Right ventricle myocardium inferior (tissue), 1 donor: ENCODE results near the gene CLEC16A. TPM values are rescaled to one million over a fixed set of nuclear protein-coding genes. Genes with fewer than 3 reads are reported as not detected.

ENCODE experiments used
- ATAC-seq: fragments of 200-7000 bp; cut with Tn5 transposase; one replicate; pipeline ENCODE4 v1.9.1; 2020; ENCODE audit warnings: mild to moderate bottlenecking, moderate library complexity
- DNase-seq: peaks from one replicate; pipeline ENCODE4 v3.0.0; 2021; ENCODE audit errors: missing footprints
- intact Hi-C: fragments of 100-400 bp; cut with DNase I; formaldehyde crosslinking; loops from one replicate; pipeline ENCODE4 v1.11.0; 2022
- total RNA-seq: library from RNA; stranded (reverse); fragmentation: NEBNext Ultra II Directional; extraction: Animal tissue kit (Norgen Biotek cat#: 25700); gene quantifications from one replicate; pipeline ENCODE4 v1.2.1, GENCODE V29; 2021
- donor health status: DM: no; HTN: yes; CAD: no; lungs with severe emphysema.

The CLEC16A gene
- total RNA-seq, 1 donor from 2014 or later: 23.0 TPM

DNA sequence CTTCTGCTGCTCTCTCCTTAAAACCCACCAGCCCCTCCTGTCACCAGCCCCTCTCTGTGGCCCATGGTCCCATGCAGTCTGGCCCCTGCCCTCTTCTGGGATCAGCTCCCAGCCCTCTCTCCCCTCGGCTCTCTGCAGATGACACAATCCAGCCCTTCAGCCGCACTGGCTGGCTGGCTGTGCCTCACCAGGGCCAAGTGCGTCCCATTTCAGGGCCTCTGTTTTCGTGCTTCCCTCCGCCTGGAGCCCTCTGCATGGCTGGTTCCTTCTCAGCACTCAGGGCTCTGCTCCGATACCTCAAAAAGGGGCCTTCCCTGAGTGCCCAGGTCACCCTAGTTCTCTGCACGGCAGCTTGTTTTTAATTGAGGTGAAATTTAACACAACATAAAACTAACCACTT is 187.3 kb downstream of the CLEC16A start:
- intact Hi-C loops: no loop called here
- DNase-seq: peak; percentile 83
- ATAC-seq: peak; percentile 21

- DNase-seq: peak; percentile 83
- ATAC-seq: peak; percentile 68
- intact Hi-C loops: no loop called here
Observed at GRCh38 chr16:11133344-11133943, 189.1 kb downstream of the CLEC16A start.

DNA sequence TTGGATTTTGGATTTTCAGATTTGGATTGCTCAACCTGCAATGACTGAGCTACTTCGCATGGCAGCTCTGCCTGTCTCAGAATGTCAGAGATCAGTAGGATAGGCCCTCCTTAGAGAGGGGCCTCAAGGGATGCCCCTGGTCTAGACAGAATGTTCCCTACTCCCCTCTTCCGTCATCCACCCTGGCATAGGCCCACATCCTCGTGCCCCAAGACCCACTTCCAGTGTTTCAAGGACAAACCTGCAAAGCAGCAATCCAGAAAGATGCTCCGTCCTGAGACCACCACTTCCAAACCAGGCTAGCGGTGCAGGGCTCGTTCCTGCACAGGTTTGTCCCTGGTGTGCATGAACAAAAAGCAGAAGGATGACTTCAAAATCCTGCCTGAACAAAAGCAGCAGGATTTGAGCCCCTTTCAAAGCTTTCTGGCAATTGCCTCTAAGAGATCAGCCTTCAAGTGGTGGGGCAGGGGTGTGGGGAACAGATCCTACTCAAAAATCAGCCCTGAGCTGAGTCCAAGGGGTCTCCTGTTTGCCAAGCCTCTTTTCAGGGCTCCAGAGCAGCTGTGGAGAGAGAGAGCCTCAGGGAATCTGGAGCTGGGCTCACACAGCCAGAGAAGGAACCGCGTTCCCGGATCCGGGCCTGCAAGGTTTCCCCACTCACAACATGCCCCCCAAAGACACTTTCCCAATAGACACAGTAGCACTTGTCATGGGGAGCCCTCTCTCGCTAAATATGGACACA is 190.5 kb downstream of the CLEC16A start:
- peak; percentile 58 for ATAC-seq

DNA sequence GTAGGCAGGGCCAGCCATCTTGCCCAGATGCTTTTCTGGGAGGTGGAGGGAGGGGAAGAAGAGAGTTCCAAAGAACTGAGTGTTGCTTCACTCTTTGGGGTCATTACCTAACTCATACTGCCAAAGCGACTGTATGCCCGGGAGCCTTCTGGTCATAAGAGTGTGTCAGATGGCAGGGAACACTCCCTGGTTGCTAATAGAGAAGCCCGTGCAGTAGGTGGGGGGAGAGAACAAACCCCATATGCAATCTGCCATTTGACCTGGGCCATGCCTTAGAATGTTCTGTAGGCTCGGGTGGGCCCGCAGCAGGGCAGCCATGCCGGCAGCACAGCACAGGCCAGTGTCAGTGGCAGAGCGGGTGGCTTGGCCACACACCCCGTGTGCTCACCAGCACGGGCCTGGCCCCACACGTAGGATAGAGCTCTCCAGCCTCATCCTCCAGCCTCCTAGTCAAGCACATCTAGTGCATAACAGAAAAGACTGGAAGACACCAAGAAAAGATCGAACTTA is 191.2 kb downstream of the CLEC16A start:
- ATAC-seq: peak; percentile 68
- no peak for DNase-seq
- intact Hi-C loops: loop anchor here (5.0 kb wide), 2 partner anchors 33 to 103 kb away; no protein-coding TSS in a partner anchor

More for the DNA sequence above, 190.5 kb downstream of the CLEC16A start:
- DNase-seq: peak; percentile 81
- intact Hi-C loops: loop anchor here (5.0 kb wide), 2 partner anchors 33 to 103 kb away; no protein-coding TSS in a partner anchor

DNA sequence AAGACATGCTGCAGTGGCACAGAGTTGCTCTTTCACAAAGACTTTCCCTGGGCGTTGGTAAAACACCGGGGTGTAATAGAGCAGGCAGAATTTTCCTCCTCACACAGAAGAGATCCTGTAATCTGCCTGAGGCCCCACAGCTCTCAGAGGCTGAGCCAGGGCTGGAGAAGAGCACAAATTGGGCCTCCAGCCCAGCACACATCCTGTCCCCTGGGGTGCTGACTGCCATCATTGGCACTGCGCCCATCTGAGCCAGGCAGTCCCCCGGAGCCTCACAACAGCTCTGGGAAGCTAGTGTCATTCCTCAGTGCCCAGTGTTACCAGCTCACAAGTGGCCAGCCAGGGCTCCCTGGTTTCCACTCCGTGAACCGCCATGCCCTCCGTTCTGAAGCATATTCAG is 192.2 kb downstream of the CLEC16A start:
- DNase-seq: no peak
- intact Hi-C loops: loop anchor here (2.0 to 5.0 kb wide), 3 partner anchors 34 to 118 kb away; no protein-coding TSS in a partner anchor
- ATAC-seq: peak; percentile 29

DNA sequence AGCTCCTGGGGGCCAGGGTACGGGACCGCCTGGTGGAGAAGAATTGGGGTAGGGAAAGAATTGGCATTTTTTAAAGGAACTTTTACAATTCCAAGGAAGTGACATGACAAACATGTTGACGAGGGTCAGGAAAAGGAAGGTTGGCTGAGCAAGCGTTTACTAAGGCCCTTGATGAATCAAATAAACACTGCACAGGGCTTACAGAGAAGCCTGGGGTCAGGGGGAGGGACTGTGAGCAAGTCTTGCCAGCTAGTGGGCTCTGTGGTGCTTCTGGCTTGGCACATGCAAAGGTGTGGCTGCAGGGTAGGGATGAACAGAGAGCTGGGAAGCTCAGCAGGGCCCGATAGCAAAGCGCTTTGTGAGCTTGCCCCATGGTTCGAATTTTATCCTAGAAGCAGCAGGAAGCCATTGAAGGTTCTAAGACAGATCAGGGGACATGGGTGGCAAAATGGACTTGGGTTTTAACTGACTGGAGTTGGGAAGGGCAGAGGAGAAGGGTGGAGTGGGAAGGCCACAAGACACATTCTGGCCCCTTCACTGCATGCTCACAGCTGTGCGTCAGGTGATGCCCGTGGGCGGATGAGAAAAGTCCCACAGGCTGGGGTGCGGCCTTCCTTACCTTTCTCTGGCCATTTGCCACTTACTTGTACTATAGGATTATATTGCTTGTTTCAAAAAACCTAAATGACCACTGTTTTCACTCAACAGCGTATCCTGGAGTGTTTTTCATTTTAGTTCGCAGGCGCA is 193.8 kb downstream of the CLEC16A start:
- DNase-seq: no peak
- ATAC-seq: no peak
- intact Hi-C loops: loop anchor here (5.0 kb wide), 2 partner anchors 36 to 106 kb away; no protein-coding TSS in a partner anchor

DNA sequence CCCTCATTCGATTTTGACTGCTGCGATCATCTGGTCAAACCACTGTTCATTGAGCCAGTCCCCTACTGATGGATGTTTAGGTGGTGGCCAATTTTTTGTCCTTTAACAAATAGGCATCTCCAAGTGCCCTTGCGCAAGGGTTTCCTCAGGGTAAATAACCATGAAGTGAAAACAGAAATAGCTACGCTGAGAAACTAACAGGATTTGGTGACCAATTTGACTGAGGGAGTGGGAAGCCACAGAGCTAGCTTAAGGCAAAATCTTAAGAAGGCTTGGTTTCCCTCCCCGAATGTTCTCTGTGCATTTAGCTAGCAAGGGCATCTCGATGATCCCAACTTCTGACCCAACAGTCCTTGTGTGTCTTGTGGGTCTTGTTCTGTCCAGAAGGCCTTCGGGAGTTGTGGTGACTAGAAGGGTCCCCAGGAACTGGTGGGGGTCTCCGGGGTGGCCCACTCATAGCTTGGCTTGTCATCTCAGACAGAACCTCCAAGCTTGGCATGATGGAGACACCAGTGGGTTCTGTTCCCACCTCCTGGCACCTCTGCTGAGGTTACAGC is 194.5 kb downstream of the CLEC16A start:
- no peak for ATAC-seq
- intact Hi-C loops: loop anchor here (5.0 kb wide), 2 partner anchors 37 to 107 kb away; no protein-coding TSS in a partner anchor
- DNase-seq: peak; percentile 44

DNA sequence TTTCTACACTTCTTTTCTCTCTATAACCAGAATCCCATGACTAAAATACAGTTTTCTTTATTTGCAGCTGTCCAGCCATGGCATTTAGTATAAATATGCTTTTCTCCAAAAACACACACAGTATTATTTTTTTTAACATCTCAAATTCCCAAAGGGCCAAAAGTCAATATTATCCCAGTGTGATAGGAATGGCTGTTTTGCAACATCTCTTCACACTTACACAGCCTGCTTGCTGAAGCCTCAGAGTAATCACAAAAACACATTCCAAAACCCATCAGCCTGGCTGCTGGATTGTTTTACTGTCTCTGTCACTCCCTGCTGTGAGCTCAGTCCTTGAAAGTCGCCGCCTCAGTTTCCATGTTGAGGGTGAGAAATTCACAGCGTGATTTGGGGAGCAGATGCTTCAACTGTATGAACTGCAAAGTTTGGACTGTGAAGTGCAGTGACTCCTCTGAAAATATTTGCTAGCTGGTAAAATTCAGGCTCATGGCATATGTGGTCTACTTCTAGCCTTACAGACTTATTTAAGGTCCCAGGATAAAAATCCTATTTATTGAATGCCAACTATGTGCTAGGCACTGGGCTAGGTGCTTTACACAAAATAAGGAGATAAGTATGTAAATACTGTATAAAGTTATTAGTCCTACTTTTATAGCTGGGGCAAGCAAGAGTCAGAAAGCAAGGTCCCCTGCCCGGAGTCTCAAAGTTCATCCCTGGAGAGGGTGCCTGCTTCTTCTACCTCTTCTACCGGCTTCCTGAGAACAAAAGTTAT is 195.1 kb downstream of the CLEC16A start:
- DNase-seq (peak; percentile 11), ATAC-seq (peak; percentile 23)
- intact Hi-C loops: loop anchor here (5.0 kb wide), 2 partner anchors 37 to 107 kb away; no protein-coding TSS in a partner anchor

DNA sequence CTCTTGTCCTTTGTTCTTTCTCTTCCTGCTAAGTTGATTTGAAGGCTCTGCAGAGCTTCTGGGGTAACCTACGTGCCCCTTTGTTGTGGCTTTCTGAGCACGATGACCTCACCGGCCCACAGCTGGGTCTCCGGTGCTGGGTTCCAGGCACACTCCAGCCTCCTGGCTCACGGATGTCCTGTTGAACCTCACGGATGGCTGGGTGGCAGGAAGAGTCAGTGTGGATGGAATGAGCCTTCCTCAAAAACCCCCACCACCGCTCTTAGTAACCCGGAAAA is 195.7 kb downstream of the CLEC16A start:
- intact Hi-C loops: no loop called here
- DNase-seq: peak; percentile 15
- ATAC-seq: no peak

GRCh38 chr16:11140466-11140865 is 196.1 kb downstream of the CLEC16A start:
- intact Hi-C loops: no loop called here
- DNase-seq (no peak), ATAC-seq (no peak)

- DNase-seq (peak; percentile 53), ATAC-seq (peak; percentile 18)
- intact Hi-C loops: no loop called here
Observed at GRCh38 chr16:11140867-11141266, 196.5 kb downstream of the CLEC16A start.

GRCh38 chr16:11141409-11142260 is 197.3 kb downstream of the CLEC16A start:
- DNase-seq (peak; percentile 59), ATAC-seq (no peak)
- intact Hi-C loops: no loop called here

- peak; percentile 71 for DNase-seq
- peak; percentile 50 for ATAC-seq
- intact Hi-C loops: no loop called here
Observed at GRCh38 chr16:11142261-11142630, 197.9 kb downstream of the CLEC16A start.

- DNase-seq (peak; percentile 4), ATAC-seq (no peak)
- intact Hi-C loops: no loop called here
Observed at GRCh38 chr16:11142951-11143350, 198.6 kb downstream of the CLEC16A start.

DNA sequence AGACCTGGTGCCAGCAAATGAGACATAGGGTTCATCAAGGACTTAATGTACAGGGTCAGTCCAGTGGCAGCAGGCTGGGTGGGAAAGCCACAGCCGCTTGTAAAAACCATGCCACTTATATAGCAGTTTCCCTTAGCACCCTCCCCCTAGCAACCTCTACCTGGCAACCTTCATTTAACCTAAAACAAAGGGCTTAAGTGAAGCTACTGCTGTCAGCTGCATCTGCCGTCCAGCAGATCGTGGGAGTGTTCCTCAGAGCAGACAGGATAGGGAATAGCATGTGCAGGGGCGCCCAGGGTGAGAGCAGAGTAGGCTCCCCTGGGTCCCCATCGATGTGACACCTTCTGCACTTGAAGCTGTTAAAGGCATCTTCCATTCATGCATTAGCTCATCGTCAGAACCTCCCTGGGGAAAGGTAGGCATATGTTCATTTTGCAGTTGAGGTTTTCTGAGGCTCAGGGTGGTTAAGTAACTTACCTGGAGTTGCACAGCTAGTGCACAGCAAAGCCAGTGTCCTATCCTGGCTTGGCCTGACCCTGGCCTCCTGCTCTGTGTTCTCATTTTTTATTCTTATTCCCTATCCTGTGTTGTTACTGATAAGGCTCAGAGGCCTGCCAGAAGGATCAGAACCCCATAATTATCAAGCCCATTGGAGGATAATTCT is 199.1 kb downstream of the CLEC16A start:
- peak; percentile 46 for DNase-seq
- intact Hi-C loops: no loop called here
- no peak for ATAC-seq

- peak; percentile 60 for ATAC-seq
- intact Hi-C loops: no loop called here
- peak; percentile 65 for DNase-seq
Observed at GRCh38 chr16:11144122-11144521, 199.8 kb downstream of the CLEC16A start.
